DOHH2 (cell line): ENCODE results near the gene MEIS2.

Experiments
- H3F3A ChIP-seq: fragments of 200-600 bp; sonication (generic), shearing (Covaris generic); 2 replicates; pipeline ENCODE4 v1.6.0; 2016; ENCODE audit warnings: antibody characterized with exemption, mild to moderate bottlenecking; ENCODE audit not compliant: control insufficient read depth, insufficient read depth
- H3K27ac ChIP-seq: fragments of 200-600 bp; sonication (generic); 2 replicates; pipeline ENCODE4 v1.5.1; 2014; ENCODE audit warnings: low read depth, mild to moderate bottlenecking, low read length, moderate library complexity
- H3K27me3 ChIP-seq: fragments of 200-600 bp; sonication (generic); 2 replicates; pipeline ENCODE4 v1.6.1; 2014; ENCODE audit warnings: mild to moderate bottlenecking, low read length, mixed read lengths; ENCODE audit not compliant: control insufficient read depth
- H3K36me3 ChIP-seq: fragments of 200-600 bp; sonication (generic); 2 replicates; pipeline ENCODE4 v1.6.1; 2014; ENCODE audit warnings: mild to moderate bottlenecking, low read length, moderate library complexity, mixed read lengths; ENCODE audit not compliant: control insufficient read depth
- H3K4me1 ChIP-seq: fragments of 200-600 bp; sonication (generic); 2 replicates; pipeline ENCODE4 v1.6.1; 2014; ENCODE audit warnings: mild to moderate bottlenecking, low read length, mixed read lengths; ENCODE audit not compliant: control insufficient read depth
- H3K4me2 ChIP-seq: fragments of 200-600 bp; sonication (generic); 2 replicates; pipeline ENCODE4 v1.6.0; 2014; ENCODE audit warnings: mild to moderate bottlenecking, low read length, moderate library complexity
- H3K4me3 ChIP-seq: fragments of 200-600 bp; sonication (generic); 2 replicates; pipeline ENCODE4 v1.5.1; 2014; ENCODE audit warnings: mild to moderate bottlenecking, low read length, mixed read lengths
- H3K79me2 ChIP-seq: fragments of 200-600 bp; sonication (generic); 2 replicates; pipeline ENCODE4 v1.6.1; 2014; ENCODE audit warnings: mild to moderate bottlenecking, low read length, mixed read lengths; ENCODE audit not compliant: control insufficient read depth
- H3K9me2 ChIP-seq: fragments of 200-600 bp; sonication (generic); replicated peaks from 2 replicates; pipeline ENCODE4 v1.6.1; 2014; ENCODE audit warnings: mild to moderate bottlenecking, low read length, mixed read lengths; ENCODE audit not compliant: control insufficient read depth
- H3K9me3 ChIP-seq: fragments of 200-600 bp; sonication (generic); 2 replicates; pipeline ENCODE4 v1.6.1; 2014; ENCODE audit warnings: antibody characterized with exemption, low read length, mixed read lengths; ENCODE audit not compliant: control insufficient read depth, insufficient read depth
- H4K20me1 ChIP-seq: fragments of 200-600 bp; sonication (generic); 2 replicates; pipeline ENCODE4 v1.6.0; 2014; ENCODE audit warnings: low read depth, mild to moderate bottlenecking, antibody characterized with exemption, low read length, moderate library complexity; ENCODE audit not compliant: control insufficient read depth, insufficient read depth
- EZH2phosphoT487 ChIP-seq: fragments of 200-600 bp; sonication (generic); IDR thresholded peaks from 2 replicates; pipeline ENCODE4 v1.6.1; 2017; ENCODE audit warnings: borderline replicate concordance, mild to moderate bottlenecking, antibody characterized with exemption, low read length, moderate library complexity, mixed read lengths
- TF ChIP-seq, protein P1 (sequence below): fragments of 200-600 bp; sonication (generic); IDR thresholded peaks from one replicate; pipeline ENCODE4 v1.5.1; 2014; ENCODE audit warnings: antibody characterized with exemption, mild to moderate bottlenecking, low read depth, low read length; ENCODE audit not compliant: poor library complexity, severe bottlenecking

The MEIS2 gene

DNA sequence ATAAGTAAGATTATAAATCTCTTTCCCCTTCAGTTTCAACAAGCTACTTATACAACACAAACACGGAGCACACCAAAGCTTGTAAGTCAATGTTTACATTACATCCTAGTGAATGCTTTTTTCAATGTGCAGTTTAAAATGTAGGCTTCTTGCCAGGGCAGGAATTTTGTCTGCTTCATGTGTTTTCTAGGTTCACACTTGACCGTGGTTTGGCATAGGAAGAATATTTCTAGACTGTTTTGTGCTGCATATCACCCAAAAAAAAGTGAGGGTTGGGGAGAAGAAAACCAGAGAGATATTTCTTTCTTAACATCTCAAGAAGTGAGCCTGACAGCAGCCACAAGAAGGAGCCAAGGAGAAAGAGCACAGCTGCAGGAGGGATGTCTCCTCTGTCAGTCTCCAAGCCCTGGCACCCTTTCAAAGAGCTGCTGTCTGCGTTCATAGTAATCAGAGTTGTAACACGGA, 255.8 kb downstream of the MEIS2 start:
- no peak overlapping the region for H3K4me3 ChIP-seq
- peaks cover 26% of the 10 kb centered on the region; the same call in 1 of the 2 replicates for H3K27me3 ChIP-seq
- no peaks in the 10 kb centered on the region for H3F3A ChIP-seq
- H3K4me2 ChIP-seq, result no peak overlapping the region
- no peaks in the 10 kb centered on the region for H4K20me1 ChIP-seq
- H3K4me1 ChIP-seq, result no peaks in the 10 kb centered on the region
- H3K36me3 ChIP-seq, result no peaks in the 10 kb centered on the region
- no peaks in the 10 kb centered on the region for H3K9me2 ChIP-seq
- TF ChIP-seq EZH2phosphoT487, result no peak
- TF ChIP-seq, protein P1, sequence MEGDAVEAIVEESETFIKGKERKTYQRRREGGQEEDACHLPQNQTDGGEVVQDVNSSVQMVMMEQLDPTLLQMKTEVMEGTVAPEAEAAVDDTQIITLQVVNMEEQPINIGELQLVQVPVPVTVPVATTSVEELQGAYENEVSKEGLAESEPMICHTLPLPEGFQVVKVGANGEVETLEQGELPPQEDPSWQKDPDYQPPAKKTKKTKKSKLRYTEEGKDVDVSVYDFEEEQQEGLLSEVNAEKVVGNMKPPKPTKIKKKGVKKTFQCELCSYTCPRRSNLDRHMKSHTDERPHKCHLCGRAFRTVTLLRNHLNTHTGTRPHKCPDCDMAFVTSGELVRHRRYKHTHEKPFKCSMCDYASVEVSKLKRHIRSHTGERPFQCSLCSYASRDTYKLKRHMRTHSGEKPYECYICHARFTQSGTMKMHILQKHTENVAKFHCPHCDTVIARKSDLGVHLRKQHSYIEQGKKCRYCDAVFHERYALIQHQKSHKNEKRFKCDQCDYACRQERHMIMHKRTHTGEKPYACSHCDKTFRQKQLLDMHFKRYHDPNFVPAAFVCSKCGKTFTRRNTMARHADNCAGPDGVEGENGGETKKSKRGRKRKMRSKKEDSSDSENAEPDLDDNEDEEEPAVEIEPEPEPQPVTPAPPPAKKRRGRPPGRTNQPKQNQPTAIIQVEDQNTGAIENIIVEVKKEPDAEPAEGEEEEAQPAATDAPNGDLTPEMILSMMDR, result no peak
- no peaks in the 10 kb centered on the region for H3K9me3 ChIP-seq
- H3K79me2 ChIP-seq, result no peaks in the 10 kb centered on the region
- no peak overlapping the region for H3K27ac ChIP-seq

DNA sequence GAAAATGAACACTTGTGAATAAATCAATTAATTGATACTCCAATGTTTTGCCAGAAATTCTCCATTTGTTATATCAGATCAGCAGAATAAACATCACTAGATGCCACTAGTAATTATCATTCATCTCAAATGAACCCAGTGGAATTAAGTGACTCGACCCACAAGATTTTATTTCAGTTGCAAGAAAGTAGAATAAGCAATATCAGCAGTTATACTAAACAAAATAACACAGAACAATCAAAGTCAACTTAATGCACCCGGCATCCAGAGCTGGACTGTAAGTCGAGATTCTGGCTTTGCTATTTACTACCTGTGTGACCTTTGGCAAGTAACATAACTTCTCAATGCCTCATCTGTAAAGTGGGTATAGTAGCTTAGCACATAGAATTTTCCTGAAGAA, 256.5 kb downstream of the MEIS2 start:
- H3K9me3 ChIP-seq, result no peaks in the 10 kb centered on the region
- no peak for TF ChIP-seq EZH2phosphoT487
- TF ChIP-seq, protein P1, result no peak
- no peaks in the 10 kb centered on the region for H3K79me2 ChIP-seq
- H4K20me1 ChIP-seq, result no peaks in the 10 kb centered on the region
- no peak overlapping the region for H3K4me2 ChIP-seq
- no peak overlapping the region for H3K4me3 ChIP-seq
- H3K27ac ChIP-seq, result no peak overlapping the region
- peaks cover 26% of the 10 kb centered on the region; the same call in 1 of the 2 replicates for H3K27me3 ChIP-seq
- H3K36me3 ChIP-seq, result no peaks in the 10 kb centered on the region
- no peaks in the 10 kb centered on the region for H3F3A ChIP-seq
- H3K9me2 ChIP-seq, result no peaks in the 10 kb centered on the region
- H3K4me1 ChIP-seq, result no peaks in the 10 kb centered on the region

DNA sequence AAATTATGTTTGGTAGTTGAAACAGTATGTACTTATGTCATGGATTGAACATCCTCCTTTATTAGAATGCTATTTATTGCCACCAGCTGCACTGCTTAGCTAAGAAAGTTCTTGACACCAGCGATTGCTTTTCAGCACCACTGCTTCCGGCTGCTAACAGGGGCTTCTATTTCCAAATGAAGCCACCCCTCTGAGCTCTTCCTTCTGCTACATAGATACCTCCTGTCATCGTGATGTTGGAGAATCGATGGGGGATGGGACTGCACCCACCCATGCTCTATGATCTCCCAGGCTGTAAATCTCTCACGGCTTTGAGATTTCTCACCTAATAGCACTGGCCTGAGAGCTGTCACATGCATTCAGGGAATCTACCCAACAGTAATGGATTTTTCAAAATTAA, 259.2 kb downstream of the MEIS2 start:
- H3K4me2 ChIP-seq, result no peak overlapping the region
- H3K36me3 ChIP-seq, result no peaks in the 10 kb centered on the region
- H3K9me3 ChIP-seq, result no peaks in the 10 kb centered on the region
- H3K9me2 ChIP-seq, result no peaks in the 10 kb centered on the region
- no peaks in the 10 kb centered on the region for H3K79me2 ChIP-seq
- H3K27me3 ChIP-seq, result peaks cover 28% of the 10 kb centered on the region; the same call in 1 of the 2 replicates
- TF ChIP-seq, protein P1, result no peak
- H3K4me3 ChIP-seq, result no peak overlapping the region
- no peaks in the 10 kb centered on the region for H4K20me1 ChIP-seq
- no peaks in the 10 kb centered on the region for H3F3A ChIP-seq
- no peak overlapping the region for H3K27ac ChIP-seq
- no peaks in the 10 kb centered on the region for H3K4me1 ChIP-seq
